Fibroblast of villous mesenchyme (primary cell): Measurements from ENCODE around the gene MEF2A. TPM values are rescaled to one million over a fixed set of nuclear protein-coding genes. Genes with fewer than 3 reads are reported as not detected.
"Not testable (repeated sequence)": the region's sequence is repeated elsewhere in the genome, so short reads cannot be mapped to it uniquely, and the experiment has no call there.

Experiments used
- DNase-seq: peaks from one replicate; pipeline ENCODE4 v3.0.0-alpha.2; 2010; ENCODE audit warnings: low read depth
- H3K4me3 ChIP-seq: 2 replicates; pipeline ENCODE4 v1.5.1; 2011; ENCODE audit warnings: low read depth, mild to moderate bottlenecking, low read length
- total RNA-seq: library from RNA; depleted of rRNA; stranded (reverse); fragments of >200 nt; gene quantifications from 2 replicates; pipeline ENCODE4 v1.2.3, GENCODE V29; 2012
- TF ChIP-seq, protein P1 (sequence below): IDR thresholded peaks from 2 replicates; pipeline ENCODE4 v1.5.1; 2012; ENCODE audit warnings: low read depth, mild to moderate bottlenecking, low read length; ENCODE audit not compliant: insufficient read depth

MEF2A gene
- total RNA-seq, 1 donor = 28.1 TPM

DNA sequence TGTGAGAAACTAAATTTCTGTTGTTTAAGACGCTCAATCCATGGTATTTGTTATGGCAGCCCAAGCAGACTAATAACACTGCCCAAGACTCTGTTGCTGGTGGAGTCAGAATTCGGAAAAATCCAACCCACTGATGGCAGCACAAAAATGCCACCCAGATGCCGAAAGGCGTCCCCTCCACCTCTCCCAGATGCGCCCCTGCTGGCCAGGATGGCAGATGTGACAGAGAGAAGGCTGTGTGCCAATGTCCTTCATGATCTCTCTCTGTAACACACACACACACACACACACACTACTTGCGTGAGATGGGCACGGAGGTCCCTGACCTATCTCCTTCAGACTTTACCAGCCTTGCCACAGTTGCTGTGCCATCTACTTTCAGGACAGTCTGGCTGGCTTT is 178.4 kb downstream of the MEF2A start:
- DNase-seq = no peak
- TF ChIP-seq, protein P1, sequence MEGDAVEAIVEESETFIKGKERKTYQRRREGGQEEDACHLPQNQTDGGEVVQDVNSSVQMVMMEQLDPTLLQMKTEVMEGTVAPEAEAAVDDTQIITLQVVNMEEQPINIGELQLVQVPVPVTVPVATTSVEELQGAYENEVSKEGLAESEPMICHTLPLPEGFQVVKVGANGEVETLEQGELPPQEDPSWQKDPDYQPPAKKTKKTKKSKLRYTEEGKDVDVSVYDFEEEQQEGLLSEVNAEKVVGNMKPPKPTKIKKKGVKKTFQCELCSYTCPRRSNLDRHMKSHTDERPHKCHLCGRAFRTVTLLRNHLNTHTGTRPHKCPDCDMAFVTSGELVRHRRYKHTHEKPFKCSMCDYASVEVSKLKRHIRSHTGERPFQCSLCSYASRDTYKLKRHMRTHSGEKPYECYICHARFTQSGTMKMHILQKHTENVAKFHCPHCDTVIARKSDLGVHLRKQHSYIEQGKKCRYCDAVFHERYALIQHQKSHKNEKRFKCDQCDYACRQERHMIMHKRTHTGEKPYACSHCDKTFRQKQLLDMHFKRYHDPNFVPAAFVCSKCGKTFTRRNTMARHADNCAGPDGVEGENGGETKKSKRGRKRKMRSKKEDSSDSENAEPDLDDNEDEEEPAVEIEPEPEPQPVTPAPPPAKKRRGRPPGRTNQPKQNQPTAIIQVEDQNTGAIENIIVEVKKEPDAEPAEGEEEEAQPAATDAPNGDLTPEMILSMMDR = no peak
- H3K4me3 ChIP-seq = no peak overlapping the region

DNA sequence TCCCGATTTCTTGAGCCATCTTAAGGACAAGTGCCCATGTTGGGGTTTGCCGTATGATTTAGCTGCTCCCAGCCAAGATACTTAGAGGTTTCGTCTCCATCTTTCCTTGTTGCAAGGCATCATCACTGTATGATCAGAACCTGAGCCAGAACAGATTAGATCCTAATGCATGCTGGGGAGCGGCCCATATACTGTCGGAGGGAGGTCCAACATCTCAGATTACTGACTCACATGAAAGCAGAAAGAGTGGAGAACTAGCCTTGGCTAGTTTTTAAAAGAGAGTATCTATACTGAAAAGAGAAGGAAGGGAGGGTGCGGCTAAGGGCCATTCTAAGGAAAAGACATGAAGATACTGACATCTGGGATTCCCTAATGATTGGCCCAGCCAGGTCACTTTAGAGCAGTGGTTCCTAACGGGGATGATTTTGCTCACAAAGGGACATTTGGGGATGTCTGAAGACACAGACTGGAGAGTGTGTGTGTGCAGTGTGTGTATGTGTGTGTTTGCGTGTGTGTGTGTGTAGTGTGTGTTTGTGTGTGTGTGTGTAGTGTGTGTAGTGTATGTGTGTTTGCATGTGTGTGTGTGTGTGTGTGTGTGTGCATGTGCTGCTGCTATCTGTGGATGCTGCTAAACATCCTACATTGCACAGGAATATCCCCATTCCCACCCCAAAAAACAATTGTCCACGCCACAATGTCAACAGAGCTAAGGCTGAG is 179.7 kb downstream of the MEF2A start:
- TF ChIP-seq, protein P1 = no peak
- no peak overlapping the region for H3K4me3 ChIP-seq
- no peak for DNase-seq

DNA sequence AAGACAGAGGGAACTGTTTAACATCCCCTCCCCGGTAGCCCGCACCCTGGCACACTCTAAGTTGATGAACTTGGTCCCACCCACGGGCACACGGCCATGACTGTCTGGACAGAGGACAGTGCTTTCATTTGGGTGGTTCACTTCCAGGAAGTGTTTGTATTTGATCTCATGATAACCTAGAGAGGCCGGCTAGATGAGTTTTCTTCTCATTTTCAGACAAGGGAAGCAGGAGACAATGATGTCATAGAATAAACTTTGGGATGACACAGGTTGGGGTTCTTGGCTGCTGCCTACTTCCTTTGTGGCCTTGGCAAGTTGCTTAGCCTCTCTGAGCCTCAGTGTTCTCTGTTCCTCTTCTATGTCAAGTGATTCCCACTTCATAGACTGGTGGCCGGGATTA is 183.6 kb downstream of the MEF2A start:
- no peak overlapping the region for H3K4me3 ChIP-seq
- TF ChIP-seq, protein P1 = no peak
- DNase-seq = no peak

DNA sequence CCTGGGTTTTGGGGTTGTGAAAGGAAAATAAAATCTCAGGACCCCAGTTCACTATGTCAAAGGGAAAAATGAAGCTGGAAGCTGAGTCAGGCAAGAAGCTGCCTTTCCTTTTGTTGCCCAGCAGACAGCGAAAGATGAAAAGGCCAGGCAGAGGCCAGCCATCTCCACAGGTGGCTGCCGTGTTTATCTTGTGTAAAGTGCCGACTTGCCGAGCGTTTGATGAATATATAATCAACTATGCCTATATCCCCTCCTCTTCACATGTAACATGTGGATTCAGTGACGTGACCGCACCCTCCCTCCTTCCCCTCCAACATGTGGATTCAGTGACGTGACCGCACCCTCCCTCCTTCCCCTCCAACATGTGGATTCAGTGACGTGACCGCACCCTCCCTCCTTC is 184.5 kb downstream of the MEF2A start:
- H3K4me3 ChIP-seq, DNase-seq: not testable (repeated sequence)

DNA sequence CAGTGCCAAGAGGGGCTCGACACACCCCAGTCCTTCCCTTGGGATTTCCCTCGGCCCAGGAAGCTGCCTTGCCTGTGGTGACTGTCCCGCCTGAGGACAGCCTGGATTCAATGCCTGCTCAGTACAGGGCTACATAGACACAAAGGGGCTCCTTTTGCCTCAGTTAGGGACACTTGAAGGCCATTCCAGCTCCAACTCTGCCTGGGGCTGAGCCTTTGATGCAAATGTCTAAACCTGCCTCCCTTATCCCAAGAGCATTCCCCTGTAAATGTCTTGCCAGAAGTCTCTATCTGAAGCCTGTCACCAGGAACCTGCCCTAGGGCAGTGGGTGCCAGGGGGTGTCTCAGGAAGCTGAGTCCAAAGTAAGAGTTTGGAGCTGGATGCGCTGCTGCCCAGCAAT is 186.8 kb downstream of the MEF2A start:
- no peak overlapping the region for H3K4me3 ChIP-seq
- TF ChIP-seq, protein P1 = no peak
- no peak for DNase-seq

DNA sequence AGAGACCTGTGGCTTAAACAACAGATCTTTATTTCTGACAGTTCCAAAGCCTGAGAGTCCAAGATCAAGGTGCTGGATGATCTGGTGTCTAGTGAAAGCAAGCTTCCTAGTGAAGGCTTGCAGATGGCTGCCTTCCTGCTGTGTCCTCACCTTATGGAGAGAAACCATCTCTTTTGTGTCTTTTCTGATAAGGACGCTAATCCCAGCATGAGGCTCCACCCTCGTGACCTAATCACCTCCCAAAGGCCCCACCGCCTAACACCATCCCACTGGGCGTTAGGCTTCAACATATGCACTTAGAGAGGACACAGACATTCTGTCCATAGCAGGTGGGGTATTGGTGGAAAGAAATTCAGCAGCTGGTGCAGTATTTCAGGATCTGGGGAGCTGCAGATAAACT is 187.3 kb downstream of the MEF2A start:
- TF ChIP-seq, protein P1 = no peak
- DNase-seq = no peak
- H3K4me3 ChIP-seq = no peak overlapping the region

DNA sequence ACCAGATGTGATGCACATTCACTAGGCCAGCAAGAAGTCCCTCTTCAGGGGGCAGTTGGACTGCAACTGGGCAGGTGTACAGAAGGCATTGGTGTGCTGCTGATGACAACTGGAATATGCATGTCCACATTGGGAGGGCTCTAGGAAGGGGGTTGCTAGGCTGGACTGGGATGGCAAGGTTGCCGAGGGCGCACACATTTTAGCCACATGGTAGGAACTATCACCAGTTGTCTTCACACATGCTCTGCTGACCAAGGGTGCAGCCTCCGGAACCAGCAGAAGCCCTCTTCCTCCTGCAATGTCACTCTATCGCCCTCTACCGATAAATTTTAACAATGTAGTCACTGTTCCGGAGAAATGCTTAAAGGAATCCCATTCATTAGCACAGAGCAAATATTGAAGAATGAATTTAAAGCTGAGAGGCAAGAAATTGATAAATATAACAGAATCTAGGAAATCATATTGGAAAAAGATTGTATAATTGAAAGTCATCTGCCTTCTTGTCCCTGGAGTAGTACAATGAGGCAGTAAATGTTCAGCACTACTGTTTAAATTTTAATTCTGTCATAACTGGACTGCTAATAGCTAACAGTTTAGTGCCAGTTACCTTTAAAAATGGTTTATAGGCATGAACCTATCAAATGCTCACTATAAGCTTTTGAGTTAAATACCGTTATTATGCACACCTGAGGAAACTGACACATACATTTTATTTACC is 190.1 kb downstream of the MEF2A start:
- TF ChIP-seq, protein P1 = peak; percentile 87

More for the DNA sequence above, 190.1 kb downstream of the MEF2A start:
- no peak overlapping the region for H3K4me3 ChIP-seq
- peak; percentile 75 for DNase-seq
